SK-N-SH treated with all-trans-retinoic acid at 6 μM for 48 hours (cell line): Measurements from ENCODE around the gene COX20.

Experiments
- ATAC-seq: fragments of 200-7000 bp; cut with Tn5 transposase; 3 replicates; pipeline ENCODE4 v1.9.1; 2020; ENCODE audit warnings: mild to moderate bottlenecking, moderate library complexity
- BACH2 ChIP-seq: fragments of 250-450 bp; sonication (Bioruptor Pico); IDR thresholded peaks from 2 replicates; pipeline ENCODE4 v1.9.0; 2021; ENCODE audit warnings: mild to moderate bottlenecking, borderline replicate concordance
- CSDC2 ChIP-seq: fragments of 250-450 bp; sonication (Bioruptor Pico); IDR thresholded peaks from 2 replicates; pipeline ENCODE4 v1.5.0; 2020; ENCODE audit warnings: mild to moderate bottlenecking, moderate library complexity
- ESRRG ChIP-seq: fragments of 250-450 bp; sonication (Bioruptor Pico); IDR thresholded peaks from 2 replicates; pipeline ENCODE4 v1.6.1; 2021; ENCODE audit warnings: mild to moderate bottlenecking
- GLIS3 ChIP-seq: fragments of 250-450 bp; sonication (Bioruptor Pico); IDR thresholded peaks from 2 replicates; pipeline ENCODE4 v1.5.0; 2020; ENCODE audit warnings: mild to moderate bottlenecking, moderate library complexity
- ISL1 ChIP-seq: fragments of 250-450 bp; sonication (Bioruptor Pico); IDR thresholded peaks from 2 replicates; pipeline ENCODE4 v2.1.2; 2022; ENCODE audit warnings: mild to moderate bottlenecking, moderate library complexity
- PPARA ChIP-seq: fragments of 250-450 bp; sonication (Bioruptor Pico); IDR thresholded peaks from 2 replicates; pipeline ENCODE4 v1.5.0; 2020; ENCODE audit warnings: mild to moderate bottlenecking, borderline replicate concordance
- RARB ChIP-seq: fragments of 250-450 bp; sonication (Bioruptor Pico); IDR thresholded peaks from 2 replicates; pipeline ENCODE4 v1.8.0; 2021; ENCODE audit warnings: mild to moderate bottlenecking, moderate library complexity
- SNAI2 ChIP-seq: fragments of 250-450 bp; sonication (Bioruptor Pico); IDR thresholded peaks from 2 replicates; pipeline ENCODE4 v1.5.0; 2020; ENCODE audit warnings: mild to moderate bottlenecking, moderate library complexity
- TCF4 ChIP-seq: fragments of 250-450 bp; sonication (Bioruptor Pico); IDR thresholded peaks from 2 replicates; pipeline ENCODE4 v1.8.0; 2021; ENCODE audit warnings: mild to moderate bottlenecking, moderate library complexity, borderline replicate concordance
- TOX ChIP-seq: fragments of 250-450 bp; sonication (Bioruptor Pico); IDR thresholded peaks from 2 replicates; pipeline ENCODE4 v1.8.0; 2021; ENCODE audit warnings: mild to moderate bottlenecking, moderate library complexity, borderline replicate concordance
- ZC3H10 ChIP-seq: fragments of 250-450 bp; sonication (Bioruptor Pico); IDR thresholded peaks from 2 replicates; pipeline ENCODE4 v1.5.1; 2021; ENCODE audit warnings: mild to moderate bottlenecking, moderate library complexity
- ZFP30 ChIP-seq: fragments of 450-650 bp; formaldehyde crosslinking; IDR thresholded peaks from 2 replicates; pipeline ENCODE4 v1.5.0; 2022; ENCODE audit warnings: mild to moderate bottlenecking, moderate library complexity
- ZNF565 ChIP-seq: fragments of 450-650 bp; formaldehyde crosslinking; conservative IDR thresholded peaks from 2 replicates; pipeline ENCODE4 v1.5.0; 2020; ENCODE audit warnings: low read depth, mild to moderate bottlenecking, moderate library complexity
- ZNF70 ChIP-seq: fragments of 450-650 bp; formaldehyde crosslinking; IDR thresholded peaks from 2 replicates; pipeline ENCODE4 v1.5.0; 2020; ENCODE audit warnings: mild to moderate bottlenecking, moderate library complexity
- ZNF8 ChIP-seq: fragments of 450-650 bp; formaldehyde crosslinking; IDR thresholded peaks from 2 replicates; pipeline ENCODE4 v1.5.0; 2020; ENCODE audit warnings: mild to moderate bottlenecking, moderate library complexity
- TF ChIP-seq, protein P1 (sequence below): fragments of 250-450 bp; sonication (Bioruptor Pico); IDR thresholded peaks from 2 replicates; pipeline ENCODE4 v1.8.0; 2021; ENCODE audit warnings: low read depth, mild to moderate bottlenecking, moderate library complexity, borderline replicate concordance
- TF ChIP-seq, protein P2 (sequence below): fragments of 250-450 bp; sonication (Bioruptor Pico); IDR thresholded peaks from 2 replicates; pipeline ENCODE4 v1.5.1; 2021; ENCODE audit warnings: mild to moderate bottlenecking, moderate library complexity
- TF ChIP-seq, protein P3 (sequence below): fragments of 250-450 bp; sonication (Bioruptor Pico); IDR thresholded peaks from 2 replicates; pipeline ENCODE4 v1.5.0; 2020; ENCODE audit warnings: mild to moderate bottlenecking, moderate library complexity
- TF ChIP-seq, protein P4 (sequence below): fragments of 250-450 bp; sonication (Bioruptor Pico); IDR thresholded peaks from 2 replicates; pipeline ENCODE4 v1.5.1; 2020; ENCODE audit warnings: low read depth, mild to moderate bottlenecking, moderate library complexity

Gene COX20

DNA sequence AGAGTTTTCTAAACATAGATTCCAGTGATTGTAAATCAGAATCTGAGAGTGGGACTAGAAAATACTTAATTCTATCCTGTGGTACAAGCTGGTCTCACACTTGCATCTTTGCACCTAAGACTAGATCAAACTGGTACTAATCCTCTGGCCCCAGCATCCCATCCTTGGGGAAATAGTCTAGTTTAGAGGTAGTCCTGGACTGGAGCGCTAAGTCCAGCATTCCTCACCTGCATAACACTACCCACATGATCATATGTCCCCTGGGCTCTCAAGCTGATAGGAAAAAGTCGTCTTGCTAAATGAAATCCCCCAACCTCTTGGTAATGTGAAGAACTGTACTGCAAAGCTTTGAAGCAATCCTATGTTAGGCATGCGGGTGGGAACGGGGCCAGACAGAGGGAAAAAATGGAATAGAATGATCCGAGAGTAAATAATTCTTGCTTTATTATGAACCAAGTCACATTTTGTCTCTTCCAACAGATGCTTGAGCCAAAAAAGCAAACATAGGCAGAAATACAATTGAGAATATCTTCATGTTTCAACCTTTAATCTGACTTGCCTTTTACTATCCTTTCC, 4.8 kb downstream of the COX20 start:
- TF ChIP-seq, protein P1, sequence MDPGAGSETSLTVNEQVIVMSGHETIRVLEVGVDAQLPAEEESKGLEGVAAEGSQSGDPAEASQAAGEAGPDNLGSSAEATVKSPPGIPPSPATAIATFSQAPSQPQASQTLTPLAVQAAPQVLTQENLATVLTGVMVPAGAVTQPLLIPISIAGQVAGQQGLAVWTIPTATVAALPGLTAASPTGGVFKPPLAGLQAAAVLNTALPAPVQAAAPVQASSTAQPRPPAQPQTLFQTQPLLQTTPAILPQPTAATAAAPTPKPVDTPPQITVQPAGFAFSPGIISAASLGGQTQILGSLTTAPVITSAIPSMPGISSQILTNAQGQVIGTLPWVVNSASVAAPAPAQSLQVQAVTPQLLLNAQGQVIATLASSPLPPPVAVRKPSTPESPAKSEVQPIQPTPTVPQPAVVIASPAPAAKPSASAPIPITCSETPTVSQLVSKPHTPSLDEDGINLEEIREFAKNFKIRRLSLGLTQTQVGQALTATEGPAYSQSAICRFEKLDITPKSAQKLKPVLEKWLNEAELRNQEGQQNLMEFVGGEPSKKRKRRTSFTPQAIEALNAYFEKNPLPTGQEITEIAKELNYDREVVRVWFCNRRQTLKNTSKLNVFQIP (CRISPR knock-in tag) = no peak
- TF ChIP-seq, protein P2, sequence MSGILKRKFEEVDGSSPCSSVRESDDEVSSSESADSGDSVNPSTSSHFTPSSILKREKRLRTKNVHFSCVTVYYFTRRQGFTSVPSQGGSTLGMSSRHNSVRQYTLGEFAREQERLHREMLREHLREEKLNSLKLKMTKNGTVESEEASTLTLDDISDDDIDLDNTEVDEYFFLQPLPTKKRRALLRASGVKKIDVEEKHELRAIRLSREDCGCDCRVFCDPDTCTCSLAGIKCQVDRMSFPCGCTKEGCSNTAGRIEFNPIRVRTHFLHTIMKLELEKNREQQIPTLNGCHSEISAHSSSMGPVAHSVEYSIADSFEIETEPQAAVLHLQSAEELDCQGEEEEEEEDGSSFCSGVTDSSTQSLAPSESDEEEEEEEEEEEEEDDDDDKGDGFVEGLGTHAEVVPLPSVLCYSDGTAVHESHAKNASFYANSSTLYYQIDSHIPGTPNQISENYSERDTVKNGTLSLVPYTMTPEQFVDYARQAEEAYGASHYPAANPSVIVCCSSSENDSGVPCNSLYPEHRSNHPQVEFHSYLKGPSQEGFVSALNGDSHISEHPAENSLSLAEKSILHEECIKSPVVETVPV (CRISPR knock-in tag) = no peak
- TF ChIP-seq RARB (CRISPR knock-in tag) = no peak
- no peak for TF ChIP-seq BACH2 (CRISPR knock-in tag)
- no peak for TF ChIP-seq PPARA
- TF ChIP-seq, protein P3, sequence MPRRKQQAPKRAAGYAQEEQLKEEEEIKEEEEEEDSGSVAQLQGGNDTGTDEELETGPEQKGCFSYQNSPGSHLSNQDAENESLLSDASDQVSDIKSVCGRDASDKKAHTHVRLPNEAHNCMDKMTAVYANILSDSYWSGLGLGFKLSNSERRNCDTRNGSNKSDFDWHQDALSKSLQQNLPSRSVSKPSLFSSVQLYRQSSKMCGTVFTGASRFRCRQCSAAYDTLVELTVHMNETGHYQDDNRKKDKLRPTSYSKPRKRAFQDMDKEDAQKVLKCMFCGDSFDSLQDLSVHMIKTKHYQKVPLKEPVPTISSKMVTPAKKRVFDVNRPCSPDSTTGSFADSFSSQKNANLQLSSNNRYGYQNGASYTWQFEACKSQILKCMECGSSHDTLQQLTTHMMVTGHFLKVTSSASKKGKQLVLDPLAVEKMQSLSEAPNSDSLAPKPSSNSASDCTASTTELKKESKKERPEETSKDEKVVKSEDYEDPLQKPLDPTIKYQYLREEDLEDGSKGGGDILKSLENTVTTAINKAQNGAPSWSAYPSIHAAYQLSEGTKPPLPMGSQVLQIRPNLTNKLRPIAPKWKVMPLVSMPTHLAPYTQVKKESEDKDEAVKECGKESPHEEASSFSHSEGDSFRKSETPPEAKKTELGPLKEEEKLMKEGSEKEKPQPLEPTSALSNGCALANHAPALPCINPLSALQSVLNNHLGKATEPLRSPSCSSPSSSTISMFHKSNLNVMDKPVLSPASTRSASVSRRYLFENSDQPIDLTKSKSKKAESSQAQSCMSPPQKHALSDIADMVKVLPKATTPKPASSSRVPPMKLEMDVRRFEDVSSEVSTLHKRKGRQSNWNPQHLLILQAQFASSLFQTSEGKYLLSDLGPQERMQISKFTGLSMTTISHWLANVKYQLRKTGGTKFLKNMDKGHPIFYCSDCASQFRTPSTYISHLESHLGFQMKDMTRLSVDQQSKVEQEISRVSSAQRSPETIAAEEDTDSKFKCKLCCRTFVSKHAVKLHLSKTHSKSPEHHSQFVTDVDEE (CRISPR knock-in tag) = no peak
- TF ChIP-seq, protein P4, sequence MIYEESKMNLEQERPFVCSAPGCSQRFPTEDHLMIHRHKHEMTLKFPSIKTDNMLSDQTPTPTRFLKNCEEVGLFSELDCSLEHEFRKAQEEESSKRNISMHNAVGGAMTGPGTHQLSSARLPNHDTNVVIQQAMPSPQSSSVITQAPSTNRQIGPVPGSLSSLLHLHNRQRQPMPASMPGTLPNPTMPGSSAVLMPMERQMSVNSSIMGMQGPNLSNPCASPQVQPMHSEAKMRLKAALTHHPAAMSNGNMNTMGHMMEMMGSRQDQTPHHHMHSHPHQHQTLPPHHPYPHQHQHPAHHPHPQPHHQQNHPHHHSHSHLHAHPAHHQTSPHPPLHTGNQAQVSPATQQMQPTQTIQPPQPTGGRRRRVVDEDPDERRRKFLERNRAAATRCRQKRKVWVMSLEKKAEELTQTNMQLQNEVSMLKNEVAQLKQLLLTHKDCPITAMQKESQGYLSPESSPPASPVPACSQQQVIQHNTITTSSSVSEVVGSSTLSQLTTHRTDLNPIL (CRISPR knock-in tag) = no peak
- TF ChIP-seq ZC3H10 = no peak
- TF ChIP-seq GLIS3 (CRISPR knock-in tag) = no peak
- no peak for ATAC-seq

DNA sequence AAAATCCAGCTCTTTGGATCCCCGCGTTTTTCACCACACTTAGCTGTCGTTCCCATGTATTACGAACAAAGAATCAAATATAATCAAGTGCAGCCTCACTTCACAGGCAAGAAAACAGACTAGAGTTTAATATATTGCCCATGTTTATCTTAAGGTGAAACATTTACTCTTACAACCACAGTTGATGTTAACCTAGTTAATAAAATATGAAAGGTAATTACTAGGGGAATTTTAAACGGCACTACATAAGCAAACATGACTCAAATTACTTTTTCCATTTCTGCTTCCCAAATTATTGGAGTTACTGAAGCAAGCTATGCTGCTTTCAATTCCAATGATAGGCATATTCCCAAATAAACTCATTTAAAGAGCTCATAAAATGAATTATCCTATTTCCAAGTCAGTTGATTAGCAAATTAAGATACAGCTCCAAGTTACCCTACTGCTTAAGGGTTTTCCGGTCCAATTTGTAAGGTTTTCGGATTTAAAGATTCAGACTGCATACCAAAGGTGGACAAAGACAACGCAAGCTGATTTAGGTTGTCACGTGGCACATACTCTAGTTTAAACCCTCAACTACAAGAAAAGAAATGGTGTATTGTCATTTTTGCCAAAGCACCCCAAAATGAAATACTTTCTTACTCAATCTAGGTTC, 5.9 kb downstream of the COX20 start:
- no peak for ATAC-seq
- no peak for TF ChIP-seq BACH2 (CRISPR knock-in tag)
- TF ChIP-seq SNAI2 (CRISPR knock-in tag) = no peak
- no peak for TF ChIP-seq ISL1 (CRISPR knock-in tag)
- TF ChIP-seq ZNF8 = no peak
- TF ChIP-seq ZNF565 (CRISPR knock-in tag) = no peak
- TF ChIP-seq ZNF70 = no peak
- TF ChIP-seq CSDC2 = no peak
- TF ChIP-seq ESRRG = no peak
- no peak for TF ChIP-seq TOX
- no peak for TF ChIP-seq GLIS3 (CRISPR knock-in tag)
- TF ChIP-seq, protein P1 (CRISPR knock-in tag) = no peak
- TF ChIP-seq TCF4 = no peak
- TF ChIP-seq ZFP30 (CRISPR knock-in tag) = no peak
- no peak for TF ChIP-seq PPARA
- TF ChIP-seq, protein P2 (CRISPR knock-in tag) = no peak
- no peak for TF ChIP-seq ZC3H10
